Measurements from ENCODE around the gene SHISA3.

Gene SHISA3

DNA sequence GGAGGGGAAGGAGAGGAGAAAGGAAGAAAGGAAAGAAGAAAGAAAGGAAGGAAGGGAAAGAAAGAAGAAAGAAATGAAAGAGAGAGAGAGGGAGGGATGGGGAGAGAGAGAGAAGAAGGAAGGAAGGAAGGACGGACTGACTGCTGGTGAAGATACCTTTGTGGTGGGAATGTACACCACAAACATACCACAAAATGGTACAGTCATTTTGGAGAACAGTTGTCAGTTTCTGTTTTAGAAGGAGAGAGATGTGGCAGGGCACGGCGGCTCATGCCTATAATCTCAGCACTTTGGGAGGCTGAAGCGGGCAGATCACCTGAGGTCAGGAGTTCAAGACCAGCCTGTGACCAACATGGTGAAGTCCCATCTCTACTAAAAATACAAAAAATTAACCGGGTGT, 40.0 kb upstream of the SHISA3 start:
- no peak for TF ChIP-seq CTCF (IDR thresholded peaks at IDR 0.05; ENCODE audit: low read depth, low read length, missing control alignments)
- no peaks in the 10 kb centered on the region for H3K36me3 ChIP-seq (replicated peaks)
- no peak overlapping the region for H3K27ac ChIP-seq
- no peaks in the 10 kb centered on the region for H3K27me3 ChIP-seq (replicated peaks)
- in situ Hi-C loops (cut with HindIII; ENCODE audit: low pct_ligation_motif_present, low sequenced_read_pairs) = no loop called here
- DNase-seq = no peak
- no peak overlapping the region for H3K4me3 ChIP-seq (ENCODE audit: low read depth, low read length)

GRCh38 chr4:42359711-42360110, 37.6 kb upstream of the SHISA3 start:
- Histone ChIP-seq H3K27me3 (replicated peaks) (no peaks in the 10 kb centered on the region), H3K27ac (no peak overlapping the region), H3K36me3 (replicated peaks) (no peaks in the 10 kb centered on the region), H3K4me3 (ENCODE audit: low read depth, low read length) (no peak overlapping the region)
- in situ Hi-C loops (cut with HindIII; ENCODE audit: low pct_ligation_motif_present, low sequenced_read_pairs) = no loop called here
- no peak for TF ChIP-seq CTCF (IDR thresholded peaks at IDR 0.05; ENCODE audit: low read depth, low read length, missing control alignments)
- no peak for DNase-seq

- Histone ChIP-seq H3K27me3 (replicated peaks) (no peaks in the 10 kb centered on the region), H3K4me3 (ENCODE audit: low read depth, low read length) (no peak overlapping the region), H3K27ac (no peak overlapping the region), H3K36me3 (replicated peaks) (no peaks in the 10 kb centered on the region)
- TF ChIP-seq CTCF (IDR thresholded peaks at IDR 0.05; ENCODE audit: low read depth, low read length, missing control alignments) = no peak
- in situ Hi-C loops (cut with HindIII; ENCODE audit: low pct_ligation_motif_present, low sequenced_read_pairs) = no loop called here
- no peak for DNase-seq
Observed at GRCh38 chr4:42360256-42360669, 37.0 kb upstream of the SHISA3 start.

DNA sequence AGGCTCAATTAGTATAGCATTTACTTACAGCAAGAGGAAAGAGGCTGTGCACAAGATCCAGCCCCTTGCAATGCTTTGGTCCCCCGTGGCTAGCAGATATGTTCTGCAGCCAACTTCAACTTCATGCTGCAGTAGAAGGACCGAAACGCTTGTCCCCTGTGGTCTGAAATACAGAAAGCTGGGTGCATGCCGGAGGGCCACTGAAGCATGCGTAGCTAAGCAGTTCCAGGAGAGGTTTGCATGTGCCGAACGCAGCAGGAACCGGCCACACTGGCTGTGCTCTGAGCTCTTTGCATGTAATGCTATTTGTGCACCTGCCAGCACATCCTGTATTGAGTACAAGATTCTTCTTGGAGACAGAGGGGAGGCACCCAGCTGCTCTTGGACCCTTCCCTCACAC, 35.8 kb upstream of the SHISA3 start:
- Histone ChIP-seq H3K36me3 (replicated peaks) (no peaks in the 10 kb centered on the region), H3K27ac (no peak overlapping the region), H3K4me3 (ENCODE audit: low read depth, low read length) (no peak overlapping the region), H3K27me3 (replicated peaks) (no peaks in the 10 kb centered on the region)
- in situ Hi-C loops (cut with HindIII; ENCODE audit: low pct_ligation_motif_present, low sequenced_read_pairs) = no loop called here
- DNase-seq = no peak
- no peak for TF ChIP-seq CTCF (IDR thresholded peaks at IDR 0.05; ENCODE audit: low read depth, low read length, missing control alignments)

DNA sequence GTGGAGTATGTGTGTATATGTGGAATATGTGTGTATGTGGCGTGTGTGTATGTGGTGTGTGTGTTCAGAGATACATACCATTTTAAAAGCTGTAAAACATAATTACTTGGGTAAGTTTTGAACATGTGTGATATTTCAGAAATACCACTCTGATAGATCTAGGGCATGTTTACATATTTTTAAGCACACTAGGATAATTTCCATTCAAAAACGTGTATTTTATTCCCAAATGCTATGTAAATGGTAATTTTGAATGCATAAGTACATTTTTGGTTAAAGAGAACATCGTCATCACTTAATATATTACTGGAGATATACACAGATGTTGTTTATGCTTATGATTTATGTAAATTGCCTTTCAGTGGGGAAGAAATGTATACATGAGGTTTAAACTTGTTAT, 34.7 kb upstream of the SHISA3 start:
- in situ Hi-C loops (cut with HindIII; ENCODE audit: low pct_ligation_motif_present, low sequenced_read_pairs) = no loop called here
- no peak for TF ChIP-seq CTCF (IDR thresholded peaks at IDR 0.05; ENCODE audit: low read depth, low read length, missing control alignments)
- Histone ChIP-seq H3K4me3 (ENCODE audit: low read depth, low read length) (no peak overlapping the region), H3K27me3 (replicated peaks) (no peaks in the 10 kb centered on the region), H3K36me3 (replicated peaks) (no peaks in the 10 kb centered on the region), H3K27ac (no peak overlapping the region)
- no peak for DNase-seq

DNA sequence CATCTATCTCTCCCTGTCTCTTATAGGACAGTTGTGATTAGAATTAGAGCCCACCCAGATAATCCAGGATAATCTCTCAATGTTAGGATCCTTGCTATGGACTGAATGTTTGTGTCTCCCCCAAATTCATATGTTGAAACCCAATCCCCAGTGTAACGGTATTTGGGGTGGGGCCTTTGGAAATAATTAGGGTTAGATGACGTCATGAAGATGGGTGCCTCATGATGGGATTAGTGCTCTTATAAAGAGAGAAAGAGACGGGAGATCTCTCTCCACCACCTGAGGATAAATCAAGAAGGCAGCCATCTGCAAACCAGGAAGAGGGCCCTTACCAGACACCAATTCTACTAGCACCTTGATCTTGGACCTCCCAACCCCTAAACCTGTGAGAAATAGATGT, 33.7 kb upstream of the SHISA3 start:
- no peak for TF ChIP-seq CTCF (IDR thresholded peaks at IDR 0.05; ENCODE audit: low read depth, low read length, missing control alignments)
- no peak overlapping the region for H3K4me3 ChIP-seq (ENCODE audit: low read depth, low read length)
- in situ Hi-C loops (cut with HindIII; ENCODE audit: low pct_ligation_motif_present, low sequenced_read_pairs) = no loop called here
- no peak for DNase-seq
- no peaks in the 10 kb centered on the region for H3K27me3 ChIP-seq (replicated peaks)
- no peaks in the 10 kb centered on the region for H3K36me3 ChIP-seq (replicated peaks)
- H3K27ac ChIP-seq = no peak overlapping the region

All from brain microvascular endothelial cell (primary cell).